GM18508 (cell line): ENCODE data around the gene GSG1.

Experiments
- ATAC-seq: cut with Tn5 transposase; IDR thresholded peaks from one replicate; pipeline ENCODE4 v1.9.1; 2021; ENCODE audit warnings: moderate number of reproducible peaks; ENCODE audit not compliant: insufficient read depth, unreplicated experiment

The GSG1 gene

GRCh38 chr12:13121568-13121967 lies 18.1 kb upstream of the GSG1 start:
- ATAC-seq, result no peak

GRCh38 chr12:13120413-13120812 lies 16.9 kb upstream of the GSG1 start:
- ATAC-seq, result no peak

GRCh38 chr12:13119826-13120225 lies 16.4 kb upstream of the GSG1 start:
- no peak for ATAC-seq

- ATAC-seq, result no peak
These were observed 13.6 kb upstream of the GSG1 start for GRCh38 chr12:13117029-13117428.

- ATAC-seq, result no peak
These were observed 12.8 kb upstream of the GSG1 start for GRCh38 chr12:13116259-13116658.

- ATAC-seq, result no peak
These were observed 11.0 kb upstream of the GSG1 start for GRCh38 chr12:13114251-13115052.

GRCh38 chr12:13112968-13113367 lies 9.5 kb upstream of the GSG1 start:
- no peak for ATAC-seq

- no peak for ATAC-seq
These were observed 3.2 kb upstream of the GSG1 start for GRCh38 chr12:13106666-13107065.

- ATAC-seq, result no peak
These were observed 2.3 kb upstream of the GSG1 start for GRCh38 chr12:13105781-13106180.

GRCh38 chr12:13104409-13104808 lies 942 bp upstream of the GSG1 start:
- ATAC-seq, result no peak

GRCh38 chr12:13102461-13103195 lies 839 bp downstream of the GSG1 start:
- ATAC-seq, result no peak

- no peak for ATAC-seq
These were observed 1.6 kb downstream of the GSG1 start for GRCh38 chr12:13101821-13102375.

- ATAC-seq, result peak; percentile 55
These were observed 2.3 kb downstream of the GSG1 start for GRCh38 chr12:13100882-13101769.

GRCh38 chr12:13100605-13100881 lies 2.9 kb downstream of the GSG1 start:
- no peak for ATAC-seq

- ATAC-seq, result no peak
These were observed 3.4 kb downstream of the GSG1 start for GRCh38 chr12:13099844-13100604.

GRCh38 chr12:13099066-13099843 lies 4.2 kb downstream of the GSG1 start:
- ATAC-seq, result no peak

GRCh38 chr12:13097491-13098011 lies 5.9 kb downstream of the GSG1 start:
- no peak for ATAC-seq

- no peak for ATAC-seq
These were observed 8.0 kb downstream of the GSG1 start for GRCh38 chr12:13095266-13095995.
